SU-DHL-6 (cell line): Measurements from ENCODE around the gene RNF103.
"Not testable (repeated sequence)": the region's sequence is repeated elsewhere in the genome, so short reads cannot be mapped to it uniquely, and the experiment has no call there.

ENCODE experiments used
- H2AFZ ChIP-seq: fragments of 200-600 bp; sonication (generic); 2 replicates; pipeline ENCODE4 v1.6.1; 2014; ENCODE audit warnings: low read depth, mild to moderate bottlenecking, moderate library complexity, mixed read lengths, antibody characterized with exemption, low read length; ENCODE audit not compliant: severe bottlenecking
- H3F3A ChIP-seq: fragments of 200-600 bp; shearing (Covaris generic); 2 replicates; pipeline ENCODE4 v1.6.0; 2016; ENCODE audit warnings: antibody characterized with exemption, mild to moderate bottlenecking; ENCODE audit not compliant: insufficient read depth
- H3K27ac ChIP-seq: fragments of 200-600 bp; sonication (generic); 2 replicates; pipeline ENCODE4 v1.5.1; 2016; ENCODE audit warnings: low read depth, mild to moderate bottlenecking, low read length, moderate library complexity, mixed read lengths
- H3K27me3 ChIP-seq: fragments of 200-600 bp; sonication (generic), shearing (Covaris generic); 2 replicates; pipeline ENCODE4 v1.6.0; 2014; ENCODE audit warnings: mild to moderate bottlenecking, low read length
- H3K36me3 ChIP-seq: fragments of 200-600 bp; sonication (generic); 2 replicates; pipeline ENCODE4 v1.6.1; 2014; ENCODE audit warnings: mild to moderate bottlenecking, low read length, mixed read lengths
- H3K4me2 ChIP-seq: fragments of 300-600, 200-600 bp; shearing (Covaris generic), sonication (generic); 2 replicates; pipeline ENCODE4 v1.6.0; 2014; ENCODE audit warnings: low read length, low read depth, mild to moderate bottlenecking; ENCODE audit not compliant: poor library complexity, severe bottlenecking
- H3K4me3 ChIP-seq: fragments of 200-600 bp; sonication (generic); 2 replicates; pipeline ENCODE4 v1.5.1; 2014; ENCODE audit warnings: antibody characterized with exemption, low read length, mild to moderate bottlenecking, mixed read lengths; ENCODE audit not compliant: insufficient read depth, poor library complexity, severe bottlenecking
- H3K79me2 ChIP-seq: fragments of 200-600 bp; sonication (generic); 2 replicates; pipeline ENCODE4 v1.6.1; 2014; ENCODE audit warnings: mild to moderate bottlenecking, low read length, moderate library complexity; ENCODE audit not compliant: insufficient read depth
- H3K9ac ChIP-seq: fragments of 200-600 bp; sonication (generic); 2 replicates; pipeline ENCODE4 v1.7.0; 2014; ENCODE audit warnings: mild to moderate bottlenecking, low read length
- H3K9me2 ChIP-seq: fragments of 200-600 bp; sonication (generic); replicated peaks from 2 replicates; pipeline ENCODE4 v1.6.1; 2014; ENCODE audit warnings: low read length; ENCODE audit not compliant: insufficient read depth
- H3K9me3 ChIP-seq: fragments of 200-600 bp; sonication (generic); 2 replicates; pipeline ENCODE4 v1.6.1; 2014; ENCODE audit warnings: low read length, mixed read lengths; ENCODE audit not compliant: insufficient read depth
- H4K20me1 ChIP-seq: fragments of 200-600 bp; sonication (generic); 2 replicates; pipeline ENCODE4 v1.6.1; 2014; ENCODE audit warnings: low read depth, mild to moderate bottlenecking, antibody characterized with exemption, low read length, moderate library complexity, mixed read lengths
- EZH2phosphoT487 ChIP-seq: fragments of 200-600 bp; sonication (generic), shearing (Covaris generic); conservative IDR thresholded peaks from 2 replicates; pipeline ENCODE4 v1.6.1; 2018; ENCODE audit warnings: mild to moderate bottlenecking, antibody characterized with exemption, low read length, moderate library complexity, mixed read lengths
- TF ChIP-seq, protein P1 (sequence below): fragments of 200-600 bp; sonication (generic); IDR thresholded peaks from one replicate; pipeline ENCODE4 v1.5.1; 2017; ENCODE audit warnings: antibody characterized with exemption, mild to moderate bottlenecking, low read length, moderate library complexity; ENCODE audit not compliant: insufficient read depth, poor library complexity, severe bottlenecking

Gene RNF103

DNA sequence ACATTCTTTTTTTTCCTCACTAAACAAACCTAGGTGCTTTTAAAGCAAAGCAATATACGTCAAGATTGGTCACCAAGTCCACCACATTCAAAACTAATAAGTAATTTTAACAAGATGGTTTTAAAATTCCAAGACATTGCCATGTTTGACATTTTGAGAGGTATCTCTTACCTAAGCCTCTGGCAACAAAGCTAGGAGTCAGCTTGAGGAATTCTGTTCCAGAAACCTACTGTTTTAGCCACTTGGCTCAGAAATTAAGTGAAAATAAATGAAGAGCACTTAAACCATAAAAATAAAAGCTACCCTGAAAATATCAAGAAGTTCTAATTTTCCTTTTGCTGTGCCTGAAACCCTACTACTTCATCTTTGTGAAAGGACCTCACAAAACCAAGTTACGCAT is 30.4 kb downstream of the RNF103 start:
- H3K27ac ChIP-seq: no peak overlapping the region
- H3K4me3 ChIP-seq: no peak overlapping the region
- no peaks in the 10 kb centered on the region for H3F3A ChIP-seq
- H3K9me2 ChIP-seq: no peaks in the 10 kb centered on the region
- no peak overlapping the region for H3K9ac ChIP-seq
- H3K9me3 ChIP-seq: no peaks in the 10 kb centered on the region
- H3K4me2 ChIP-seq: no peak overlapping the region
- H3K36me3 ChIP-seq: no peaks in the 10 kb centered on the region
- no peaks in the 10 kb centered on the region for H3K79me2 ChIP-seq
- H3K27me3 ChIP-seq: no peaks in the 10 kb centered on the region
- H2AFZ ChIP-seq: no peak overlapping the region
- TF ChIP-seq, protein P1, sequence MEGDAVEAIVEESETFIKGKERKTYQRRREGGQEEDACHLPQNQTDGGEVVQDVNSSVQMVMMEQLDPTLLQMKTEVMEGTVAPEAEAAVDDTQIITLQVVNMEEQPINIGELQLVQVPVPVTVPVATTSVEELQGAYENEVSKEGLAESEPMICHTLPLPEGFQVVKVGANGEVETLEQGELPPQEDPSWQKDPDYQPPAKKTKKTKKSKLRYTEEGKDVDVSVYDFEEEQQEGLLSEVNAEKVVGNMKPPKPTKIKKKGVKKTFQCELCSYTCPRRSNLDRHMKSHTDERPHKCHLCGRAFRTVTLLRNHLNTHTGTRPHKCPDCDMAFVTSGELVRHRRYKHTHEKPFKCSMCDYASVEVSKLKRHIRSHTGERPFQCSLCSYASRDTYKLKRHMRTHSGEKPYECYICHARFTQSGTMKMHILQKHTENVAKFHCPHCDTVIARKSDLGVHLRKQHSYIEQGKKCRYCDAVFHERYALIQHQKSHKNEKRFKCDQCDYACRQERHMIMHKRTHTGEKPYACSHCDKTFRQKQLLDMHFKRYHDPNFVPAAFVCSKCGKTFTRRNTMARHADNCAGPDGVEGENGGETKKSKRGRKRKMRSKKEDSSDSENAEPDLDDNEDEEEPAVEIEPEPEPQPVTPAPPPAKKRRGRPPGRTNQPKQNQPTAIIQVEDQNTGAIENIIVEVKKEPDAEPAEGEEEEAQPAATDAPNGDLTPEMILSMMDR: no peak
- no peak for TF ChIP-seq EZH2phosphoT487
- H4K20me1 ChIP-seq: no peaks in the 10 kb centered on the region

DNA sequence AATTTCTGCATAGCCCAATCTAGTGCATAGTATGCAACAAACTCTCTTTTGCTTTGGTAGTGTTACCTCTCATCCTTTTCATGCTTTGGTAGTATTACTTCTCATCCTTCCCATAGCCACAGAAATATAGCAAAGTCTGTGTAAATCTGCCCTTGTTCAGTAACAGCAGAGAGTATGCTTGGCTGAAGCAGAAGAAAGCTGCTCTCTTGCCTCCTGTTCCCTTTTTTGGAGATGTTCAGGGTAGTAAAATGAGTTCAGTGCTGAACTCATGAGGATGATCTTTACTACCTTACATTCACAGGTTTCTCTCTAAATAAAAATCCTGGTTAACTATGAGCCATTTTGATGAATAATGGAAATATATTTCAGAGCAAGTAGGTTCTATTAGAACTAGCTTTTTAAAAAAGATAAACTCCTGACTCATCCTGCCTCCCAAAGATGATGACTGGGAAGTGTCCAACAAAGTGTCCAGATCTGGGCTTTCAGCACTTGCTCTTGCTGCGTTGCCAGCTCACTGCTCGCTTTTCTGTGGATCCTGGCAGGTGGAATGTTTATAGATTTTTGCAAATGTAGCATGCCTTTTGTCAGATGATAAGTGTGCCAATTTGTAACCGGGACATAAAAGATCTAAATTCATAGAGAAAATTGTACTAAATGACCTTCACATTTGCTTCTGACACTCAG is 31.0 kb downstream of the RNF103 start:
- Histone ChIP-seq H3K36me3 (no peaks in the 10 kb centered on the region), H4K20me1 (no peaks in the 10 kb centered on the region), H3K9me2 (no peaks in the 10 kb centered on the region), H3F3A (no peaks in the 10 kb centered on the region), H3K4me3 (no peak overlapping the region), H3K27ac (no peak overlapping the region), H2AFZ (no peak overlapping the region), H3K4me2 (no peak overlapping the region), H3K9me3 (no peaks in the 10 kb centered on the region), H3K27me3 (no peaks in the 10 kb centered on the region), H3K9ac (no peak overlapping the region), H3K79me2 (no peaks in the 10 kb centered on the region)
- TF ChIP-seq EZH2phosphoT487: no peak
- TF ChIP-seq, protein P1: no peak

DNA sequence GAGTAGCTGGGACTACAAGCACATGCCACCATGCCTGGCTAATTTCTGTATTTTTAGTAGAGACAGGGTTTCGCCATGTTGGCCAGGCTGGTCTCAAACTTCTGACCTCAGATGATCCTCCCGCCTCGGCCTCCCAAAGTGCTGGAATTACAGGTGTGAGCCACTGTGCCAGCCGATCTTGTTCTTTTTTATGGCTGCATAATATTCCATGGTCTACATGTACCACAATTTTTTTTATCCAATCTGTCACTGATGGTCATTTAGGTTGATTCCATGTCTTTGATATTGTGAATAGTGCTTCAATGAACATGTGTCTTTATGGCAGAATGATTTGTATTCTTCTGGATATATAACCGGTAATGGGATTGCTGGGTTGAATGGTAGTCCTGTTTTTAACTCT is 34.0 kb downstream of the RNF103 start:
- H3K79me2 ChIP-seq, H4K20me1 ChIP-seq, H3K27ac ChIP-seq, H3K9me3 ChIP-seq, H3K27me3 ChIP-seq, H3K9me2 ChIP-seq, H3K9ac ChIP-seq, H3K4me2 ChIP-seq, H2AFZ ChIP-seq, H3K4me3 ChIP-seq, H3F3A ChIP-seq, H3K36me3 ChIP-seq: not testable (repeated sequence)

DNA sequence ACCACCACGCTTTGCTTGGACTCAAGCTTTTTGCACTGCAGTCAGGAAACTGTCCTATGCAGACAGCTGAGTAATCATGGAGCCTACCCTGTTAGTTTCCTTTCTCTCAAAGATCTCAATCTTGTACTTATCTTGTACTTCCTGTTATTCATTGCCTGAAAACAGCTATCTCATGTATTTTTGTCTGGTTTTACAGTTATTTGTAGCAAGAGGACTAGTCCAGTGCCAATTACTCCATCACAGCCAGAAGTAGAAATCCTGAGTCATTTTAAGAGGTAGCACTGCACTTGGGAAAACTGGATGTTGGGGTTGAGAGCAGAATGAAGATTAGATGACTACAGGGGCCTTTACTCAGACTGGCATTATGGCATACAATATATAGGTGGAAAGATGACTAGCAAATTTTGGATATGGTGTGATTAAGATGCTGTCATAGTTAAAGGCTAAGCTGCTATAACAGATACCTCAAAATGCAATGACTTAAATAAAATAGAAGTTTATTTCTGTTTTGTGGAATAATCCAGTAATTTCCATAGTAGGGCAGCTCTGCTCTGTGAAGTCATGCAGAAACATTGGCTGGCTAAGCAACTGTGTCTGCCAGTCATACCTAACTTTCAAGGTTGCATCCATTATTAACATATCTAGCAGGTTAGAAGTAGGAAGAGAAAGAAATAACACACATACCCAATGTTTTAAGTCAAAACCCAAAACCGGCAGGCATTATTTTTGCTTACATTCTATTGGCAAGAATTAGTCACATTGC is 39.3 kb downstream of the RNF103 start:
- Histone ChIP-seq H3K36me3 (no peaks in the 10 kb centered on the region), H3F3A (no peaks in the 10 kb centered on the region), H3K4me3 (no peak overlapping the region), H3K9ac (no peak overlapping the region), H4K20me1 (no peaks in the 10 kb centered on the region), H2AFZ (no peak overlapping the region), H3K4me2 (no peak overlapping the region), H3K27me3 (no peaks in the 10 kb centered on the region), H3K79me2 (no peaks in the 10 kb centered on the region), H3K9me2 (no peaks in the 10 kb centered on the region; the same call in 1 of the 2 replicates), H3K9me3 (no peaks in the 10 kb centered on the region), H3K27ac (no peak overlapping the region)
- TF ChIP-seq, protein P1: no peak
- no peak for TF ChIP-seq EZH2phosphoT487
